Stomach smooth muscle (tissue), 2 donors: ENCODE measurements around the gene MMP8.
"Not testable (repeated sequence)": the region's sequence is repeated elsewhere in the genome, so short reads cannot be mapped to it uniquely, and the experiment has no call there.

Experiments
- H3K27ac ChIP-seq: one replicate; pipeline ENCODE4 v1.7.0; 2013; ENCODE audit warnings: mild to moderate bottlenecking, low read length, inconsistent platforms
- H3K27me3 ChIP-seq, 2 donors: one replicate each; pipeline ENCODE4 v1.7.0; 2013; ENCODE audit warnings: low read length in 2 of 2; ENCODE audit not compliant: insufficient read depth in 2 of 2, control insufficient read depth in 1 of 2
- H3K36me3 ChIP-seq, 2 donors: one replicate each; pipeline ENCODE4 v1.7.0; 2013; ENCODE audit warnings: low read length in 2 of 2; ENCODE audit not compliant: control insufficient read depth in 2 of 2, insufficient read depth in 2 of 2
- H3K4me1 ChIP-seq: one replicate; pipeline ENCODE4 v1.7.0; 2013; ENCODE audit warnings: low read length; ENCODE audit not compliant: control insufficient read depth, insufficient read depth
- H3K4me3 ChIP-seq, 2 donors: one replicate each; pipeline ENCODE4 v1.7.0; 2013; ENCODE audit warnings: low read length in 2 of 2
- H3K9ac ChIP-seq, 2 donors: one replicate each; pipeline ENCODE4 v1.7.0; 2013; ENCODE audit warnings: low read length in 2 of 2, mild to moderate bottlenecking in 1 of 2
- H3K9me3 ChIP-seq, 2 donors: one replicate each; pipeline ENCODE4 v1.7.0; 2013; ENCODE audit warnings: low read length in 2 of 2; ENCODE audit not compliant: control insufficient read depth in 2 of 2
- donor health status: healthy.
- donor health status: Pancreatic carcinoma.

MMP8 gene

GRCh38 chr11:102753267-102753666 is 28.5 kb upstream of the MMP8 start:
- no peak overlapping the region for H3K4me3 ChIP-seq
- no peaks in the 10 kb centered on the region for H3K27me3 ChIP-seq
- no peak overlapping the region for H3K9ac ChIP-seq
- H3K27ac ChIP-seq, result no peak overlapping the region
- no peaks in the 10 kb centered on the region for H3K36me3 ChIP-seq
- H3K9me3 ChIP-seq, result no peaks in the 10 kb centered on the region
- no peaks in the 10 kb centered on the region for H3K4me1 ChIP-seq

GRCh38 chr11:102751673-102752072 is 26.9 kb upstream of the MMP8 start:
- Histone ChIP-seq H3K36me3 (no peaks in the 10 kb centered on the region), H3K9ac (no peak overlapping the region), H3K27me3 (no peaks in the 10 kb centered on the region), H3K27ac (no peak overlapping the region), H3K4me1 (no peaks in the 10 kb centered on the region), H3K4me3 (no peak overlapping the region), H3K9me3 (no peaks in the 10 kb centered on the region)

GRCh38 chr11:102749101-102749722 is 24.5 kb upstream of the MMP8 start:
- Histone ChIP-seq H3K4me3 (no peak overlapping the region), H3K36me3 (no peaks in the 10 kb centered on the region), H3K27me3 (no peaks in the 10 kb centered on the region), H3K9me3 (no peaks in the 10 kb centered on the region), H3K27ac (no peak overlapping the region), H3K9ac (no peak overlapping the region), H3K4me1 (no peaks in the 10 kb centered on the region)

- not testable (repeated sequence) for H3K9me3 ChIP-seq, H3K27ac ChIP-seq, H3K4me1 ChIP-seq, H3K9ac ChIP-seq, H3K36me3 ChIP-seq, H3K27me3 ChIP-seq, H3K4me3 ChIP-seq
Observed at GRCh38 chr11:102746746-102747578, 22.2 kb upstream of the MMP8 start.

GRCh38 chr11:102734650-102735049 is 9.9 kb upstream of the MMP8 start:
- Histone ChIP-seq H3K36me3 (no peaks in the 10 kb centered on the region), H3K27ac (no peak overlapping the region), H3K4me1 (no peaks in the 10 kb centered on the region), H3K4me3 (no peak overlapping the region), H3K9me3 (peaks cover 0 to 4% of the 10 kb centered on the region in 2 donors), H3K27me3 (no peaks in the 10 kb centered on the region), H3K9ac (no peak overlapping the region)

GRCh38 chr11:102733232-102733875 is 8.6 kb upstream of the MMP8 start:
- Histone ChIP-seq H3K36me3 (no peaks in the 10 kb centered on the region), H3K4me1 (no peaks in the 10 kb centered on the region), H3K27me3 (no peaks in the 10 kb centered on the region), H3K4me3 (no peak overlapping the region), H3K9me3 (peaks cover 0 to 4% of the 10 kb centered on the region in 2 donors), H3K27ac (no peak overlapping the region), H3K9ac (no peak overlapping the region)

GRCh38 chr11:102730944-102731343 is 6.2 kb upstream of the MMP8 start:
- H3K9ac ChIP-seq, H3K27me3 ChIP-seq, H3K27ac ChIP-seq, H3K4me3 ChIP-seq, H3K9me3 ChIP-seq, H3K36me3 ChIP-seq, H3K4me1 ChIP-seq: not testable (repeated sequence)

GRCh38 chr11:102729849-102730815 is 5.4 kb upstream of the MMP8 start:
- no peaks in the 10 kb centered on the region for H3K4me1 ChIP-seq
- no peak overlapping the region for H3K4me3 ChIP-seq
- no peak overlapping the region for H3K9ac ChIP-seq
- H3K9me3 ChIP-seq, result peaks cover 0 to 4% of the 10 kb centered on the region in 2 donors
- no peaks in the 10 kb centered on the region for H3K36me3 ChIP-seq
- H3K27ac ChIP-seq, result no peak overlapping the region
- no peaks in the 10 kb centered on the region for H3K27me3 ChIP-seq

GRCh38 chr11:102727890-102728289 is 3.1 kb upstream of the MMP8 start:
- H3K27me3 ChIP-seq, result no peaks in the 10 kb centered on the region
- no peak overlapping the region for H3K27ac ChIP-seq
- no peaks in the 10 kb centered on the region for H3K4me1 ChIP-seq
- H3K4me3 ChIP-seq, result no peak overlapping the region
- H3K9me3 ChIP-seq, result peaks cover 0 to 2% of the 10 kb centered on the region in 2 donors
- no peaks in the 10 kb centered on the region for H3K36me3 ChIP-seq
- H3K9ac ChIP-seq, result no peak overlapping the region

- no peak overlapping the region for H3K9ac ChIP-seq
- H3K36me3 ChIP-seq, result no peaks in the 10 kb centered on the region
- H3K4me1 ChIP-seq, result no peaks in the 10 kb centered on the region
- H3K27ac ChIP-seq, result no peak overlapping the region
- no peak overlapping the region for H3K4me3 ChIP-seq
- H3K27me3 ChIP-seq, result no peaks in the 10 kb centered on the region
- peaks cover 0 to 2% of the 10 kb centered on the region in 2 donors for H3K9me3 ChIP-seq
Observed at GRCh38 chr11:102722821-102723220, 1.9 kb downstream of the MMP8 start.
